Measurements from ENCODE around the gene NKTR. TPM values are rescaled to one million over a fixed set of nuclear protein-coding genes. Genes with fewer than 3 reads are reported as not detected.

Gene NKTR
- total and polyA plus RNA-seq, 2 of the 13 experiments (the other 11 are each of a cell fraction or from before 2014, with no cell fraction given) = 41.3 to 59.6 TPM

GRCh38 chr3:42581709-42582473 lies 18.6 kb upstream of the NKTR start, which contains the start of gene SEC22C (continued):
- peak; percentile 93 for TF ChIP-seq TGIF2 (CRISPR knock-in tag; IDR thresholded peaks at IDR 0.05)
- TF ChIP-seq ZMAT3 (CRISPR knock-in tag; conservative IDR thresholded peaks at IDR 0.05) = no peak
- no peak; the same call in 1 of the 2 replicates for TF ChIP-seq ZNF503 (CRISPR knock-in tag; IDR thresholded peaks at IDR 0.05)
- no peak for TF ChIP-seq ZNF850 (CRISPR knock-in tag; conservative IDR thresholded peaks at IDR 0.05)
- peak; percentile 85 for TF ChIP-seq RFX1 (IDR thresholded peaks at IDR 0.05)
- TF ChIP-seq ZNF501 (CRISPR knock-in tag; IDR thresholded peaks at IDR 0.05) = peak; percentile 96
- TF ChIP-seq ZNF350 (CRISPR knock-in tag; IDR thresholded peaks at IDR 0.05; ENCODE audit: borderline replicate concordance, low read depth) = peak; percentile 84; the same call in 1 of the 2 replicates
- peak; percentile 78 for TF ChIP-seq ZNF430 (CRISPR knock-in tag; IDR thresholded peaks at IDR 0.05)
- TF ChIP-seq ATF3 (CRISPR knock-in tag; IDR thresholded peaks at IDR 0.05) = no peak
- peak; percentile 74; the same call in 1 of the 2 replicates for TF ChIP-seq ERF (CRISPR knock-in tag; IDR thresholded peaks at IDR 0.05)
- TF ChIP-seq SAFB2 (CRISPR knock-in tag; IDR thresholded peaks at IDR 0.05; ENCODE audit: borderline replicate concordance, low read depth) = peak; percentile 74; the same call in 1 of the 2 replicates
- no peak for TF ChIP-seq EP300 (IDR thresholded peaks at IDR 0.05; ENCODE audit: low read depth in 2 of 2, low read length in 2 of 2)
- no peak for TF ChIP-seq EP300 (CRISPR knock-in tag; IDR thresholded peaks at IDR 0.05; ENCODE audit: borderline replicate concordance)
- no peak; the same call in 1 of the 2 replicates for TF ChIP-seq ZNF138 (CRISPR knock-in tag; IDR thresholded peaks at IDR 0.05; ENCODE audit: low read depth)
- no peak for TF ChIP-seq GLMP (CRISPR knock-in tag; IDR thresholded peaks at IDR 0.05; ENCODE audit: borderline replicate concordance)
- TF ChIP-seq ZBTB49 (CRISPR knock-in tag; IDR thresholded peaks at IDR 0.05; ENCODE audit: borderline replicate concordance) = no peak; the same call in 1 of the 2 replicates
- peak; percentile 7 for TF ChIP-seq SKI (IDR thresholded peaks at IDR 0.05; ENCODE audit: partially characterized antibody)
- no peak; the same call in 1 of the 2 replicates for TF ChIP-seq KLF9 (CRISPR knock-in tag; IDR thresholded peaks at IDR 0.05; ENCODE audit: low read depth)
- TF ChIP-seq ZNF660 (CRISPR knock-in tag; IDR thresholded peaks at IDR 0.05; ENCODE audit: borderline replicate concordance, low read depth) = no peak
- no peak for TF ChIP-seq ZNF180 (CRISPR knock-in tag; IDR thresholded peaks at IDR 0.05; ENCODE audit: borderline replicate concordance, low read depth)
- TF ChIP-seq ZNF281 (CRISPR knock-in tag; IDR thresholded peaks at IDR 0.05; ENCODE audit: borderline replicate concordance) = peak; percentile 88
